ENCODE results near the gene ABRACL. TPM values are rescaled to one million over a fixed set of nuclear protein-coding genes. Genes with fewer than 3 reads are reported as not detected.

ABRACL gene
- total and polyA plus RNA-seq, 9 of the 15 experiments (the other 6 are each of a cell fraction or from before 2014, with no cell fraction given): 1.1 to 5.2 (median 1.9) TPM

- TF ChIP-seq HMGXB4 (CRISPR knock-in tag; IDR thresholded peaks at IDR 0.05) (no peak), SMC3 (conservative IDR thresholded peaks at IDR 0.05; ENCODE audit: insufficient read depth, low read depth, low read length) (no peak), IRF2 (CRISPR knock-in tag; IDR thresholded peaks at IDR 0.05) (no peak), CHD2 (IDR thresholded peaks at IDR 0.05; ENCODE audit: low read depth, low read length) (no peak), SPI1 (IDR thresholded peaks at IDR 0.05; ENCODE audit: borderline replicate concordance, low read depth, low read length) (no peak)
Measured at GRCh38 chr6:139068846-139069245, 40.3 kb downstream of the ABRACL start (continued).

- Histone ChIP-seq H3K9me1 (ENCODE audit: control insufficient read depth, insufficient read depth, low read length) (no peaks in the 10 kb centered on the region), H3K4me1 (replicated peaks in 1 of 2; ENCODE audit: control insufficient read depth in 2 of 2, insufficient read depth in 2 of 2, low read length in 2 of 2) (no peaks in the 10 kb centered on the region), H2AFZ (ENCODE audit: low read depth, low read length) (no peak overlapping the region), H3K27me3 (ENCODE audit: control insufficient read depth in 2 of 2, insufficient read depth in 2 of 2, low read length in 2 of 2) (peaks cover 6% of the 10 kb centered on the region in 2 experiments; a peak in 3 of 5 replicates), H3K36me3 (ENCODE audit: control insufficient read depth, insufficient read depth, low read length) (no peaks in the 10 kb centered on the region), H3K9ac (ENCODE audit: insufficient read depth in 1 of 2, low read depth in 2 of 2, low read length in 2 of 2) (no peak overlapping the region), H3K79me2 (ENCODE audit: control insufficient read depth, insufficient read depth, low read length) (no peaks in the 10 kb centered on the region), H3K4me2 (ENCODE audit: insufficient read depth, low read length) (no peak overlapping the region), H3K9me3 (replicated peaks; ENCODE audit: control insufficient read depth, insufficient read depth, low read depth, low read length) (no peaks in the 10 kb centered on the region), H3K27ac (ENCODE audit: extremely low read depth, low read depth, low read length) (no peak overlapping the region), H3K4me3 (no peak overlapping the region), H4K20me1 (replicated peaks; ENCODE audit: control insufficient read depth, insufficient read depth, low read length) (no peaks in the 10 kb centered on the region)
- DNase-seq (ENCODE audit: extremely low read depth in 1 of 4, low spot score in 3 of 4) (no peak), ATAC-seq (no peak), FAIRE-seq (no peak)
- WGBS (ENCODE audit: insufficient coverage, low coverage, missing lambda C conversion rate): 4% methylated on average over 2 of the region's 2 CpGs
- in situ Hi-C loops (cut with MboI): no loop called here
- intact Hi-C loops (cut with micrococcal nuclease): no loop called here
- no TSS peak for BruUV-seq (replicated peaks)
- POLR2A ChIA-PET: no interaction called here
- CTCF ChIA-PET (ENCODE audit: low intra/inter-chr PET ratio): no interaction called here
- TF ChIP-seq ZNF518B (CRISPR knock-in tag; IDR thresholded peaks at IDR 0.05) (no peak), KAT8 (IDR thresholded peaks at IDR 0.05; ENCODE audit: low read depth) (no peak), PHTF2 (CRISPR knock-in tag; IDR thresholded peaks at IDR 0.05) (no peak), PTBP1 (IDR thresholded peaks at IDR 0.05; ENCODE audit: low read depth, low read length) (no peak), ZZZ3 (IDR thresholded peaks at IDR 0.05) (no peak), CHD4 (IDR thresholded peaks at IDR 0.05; ENCODE audit: insufficient read depth, insufficient replicate concordance, low read depth, low read length, poor library complexity, severe bottlenecking) (no peak), ZNF143 (CRISPR knock-in tag; IDR thresholded peaks at IDR 0.05) (no peak), SMAD3 (CRISPR knock-in tag; conservative IDR thresholded peaks at IDR 0.05) (no peak), NCOA2 (IDR thresholded peaks at IDR 0.05; ENCODE audit: partially characterized antibody in 2 of 2) (no peak), RBM34 (IDR thresholded peaks at IDR 0.05; ENCODE audit: borderline replicate concordance, insufficient read depth, low read length) (no peak), SRF (CRISPR knock-in tag; IDR thresholded peaks at IDR 0.05) (no peak), ZFPM2 (CRISPR knock-in tag; IDR thresholded peaks at IDR 0.05) (no peak)
Measured at GRCh38 chr6:139073118-139073517, 44.6 kb downstream of the ABRACL start.

All from K562 (cell line).